ENCODE results near the gene ITSN1.
"Not testable (repeated sequence)": the region's sequence is repeated elsewhere in the genome, so short reads cannot be mapped to it uniquely, and the experiment has no call there.

Gene ITSN1

GRCh38 chr21:33844890-33845205, 202.5 kb downstream of the ITSN1 start:
- DNase-seq, result no peak

- no peak for DNase-seq
Measured at GRCh38 chr21:33846141-33846540, 203.8 kb downstream of the ITSN1 start.

GRCh38 chr21:33847588-33848248, 205.4 kb downstream of the ITSN1 start:
- no peak for DNase-seq

- DNase-seq, result no peak
Measured at GRCh38 chr21:33848249-33848953, 206.1 kb downstream of the ITSN1 start.

GRCh38 chr21:33849834-33850233, 207.5 kb downstream of the ITSN1 start:
- DNase-seq, result no peak

GRCh38 chr21:33850401-33850800, 208.1 kb downstream of the ITSN1 start:
- DNase-seq, result no peak

GRCh38 chr21:33850985-33851384, 208.7 kb downstream of the ITSN1 start:
- DNase-seq, result no peak

- no peak for DNase-seq
Measured at GRCh38 chr21:33852485-33852884, 210.2 kb downstream of the ITSN1 start.

- no peak for DNase-seq
Measured at GRCh38 chr21:33854604-33855003, 212.3 kb downstream of the ITSN1 start.

GRCh38 chr21:33855190-33855589, 212.9 kb downstream of the ITSN1 start:
- no peak for DNase-seq

GRCh38 chr21:33856893-33857527, 214.7 kb downstream of the ITSN1 start:
- no peak for DNase-seq

- DNase-seq, result no peak
Measured at GRCh38 chr21:33857846-33858666, 215.8 kb downstream of the ITSN1 start.

- DNase-seq, result no peak
Measured at GRCh38 chr21:33858667-33859372, 216.5 kb downstream of the ITSN1 start.

GRCh38 chr21:33859373-33860102, 217.2 kb downstream of the ITSN1 start:
- no peak for DNase-seq

- no peak for DNase-seq
Measured at GRCh38 chr21:33860332-33860879, 218.1 kb downstream of the ITSN1 start.

GRCh38 chr21:33861125-33861524, 218.8 kb downstream of the ITSN1 start:
- DNase-seq, result no peak

GRCh38 chr21:33863191-33863590, 220.9 kb downstream of the ITSN1 start:
- DNase-seq, result not testable (repeated sequence)

- DNase-seq, result no peak
Measured at GRCh38 chr21:33864150-33864549, 221.8 kb downstream of the ITSN1 start.

GRCh38 chr21:33865176-33865575, 222.9 kb downstream of the ITSN1 start:
- no peak for DNase-seq

GRCh38 chr21:33865996-33866575, 223.8 kb downstream of the ITSN1 start:
- no peak for DNase-seq

- DNase-seq, result no peak
Measured at GRCh38 chr21:33866826-33867225, 224.5 kb downstream of the ITSN1 start.
